Measurements from ENCODE around the gene RNF8.

- TF ChIP-seq CTCF (IDR thresholded peaks at IDR 0.05) = no peak
- no peak for TF ChIP-seq POLR2A (IDR thresholded peaks at IDR 0.05)
Measured at GRCh38 chr6:37371154-37372083, 17.6 kb downstream of the RNF8 start.
